Naive thymus-derived CD4-positive, alpha-beta T cell (primary cell): Measurements from ENCODE around the gene GM2A. TPM values are rescaled to one million over a fixed set of nuclear protein-coding genes. Genes with fewer than 3 reads are reported as not detected.

Experiments used
- ATAC-seq: fragments of 150-1000 bp; cut with Tn5 transposase; 2 replicates; pipeline ENCODE4 v1.10.0; 2021; ENCODE audit warnings: mild to moderate bottlenecking, moderate library complexity
- CTCF ChIA-PET: fragments of 350-600 bp; sonication (Branson Sonifier 250); formaldehyde crosslinking; loops from one replicate; lab custom pipeline; 2021; ENCODE audit warnings: antibody characterized with exemption; lab: Charles Lee
- POLR2A ChIA-PET: fragments of 350-600 bp; sonication (Branson Sonifier 250); formaldehyde crosslinking; loops from one replicate; lab custom pipeline; 2021; ENCODE audit warnings: antibody characterized with exemption, inconsistent platforms; lab: Charles Lee
- DNase-seq, 9 donors: peaks; one replicate each; pipeline versions ENCODE4 v3.0.0 to v3.0.0-alpha.2; 2020 to 2022; ENCODE audit warnings: mixed read lengths in 1 of 9
- H3K27ac ChIP-seq: one replicate; pipeline ENCODE4 v1.7.0; 2013; ENCODE audit warnings: mild to moderate bottlenecking, low read depth, low read length, moderate library complexity
- H3K27me3 ChIP-seq, 2 donors: one replicate each; pipeline ENCODE4 v1.7.0; 2013; ENCODE audit warnings: low read length in 2 of 2, mild to moderate bottlenecking in 2 of 2, moderate library complexity in 2 of 2; ENCODE audit not compliant: control insufficient read depth in 2 of 2, insufficient read depth in 2 of 2
- H3K36me3 ChIP-seq, 3 experiments: 1 replicate in 2 of 3; 2 replicates in 1 of 3; pipeline ENCODE4 v1.7.0; 2013; ENCODE audit warnings: low read length in 3 of 3, mild to moderate bottlenecking in 3 of 3, moderate library complexity in 1 of 3; ENCODE audit not compliant: insufficient read depth in 3 of 3, control insufficient read depth in 2 of 3
- H3K4me1 ChIP-seq, 2 donors: one replicate each; pipeline ENCODE4 v1.7.0; 2013; ENCODE audit warnings: low read length in 2 of 2, mild to moderate bottlenecking in 2 of 2, moderate library complexity in 1 of 2; ENCODE audit not compliant: control insufficient read depth in 2 of 2, insufficient read depth in 2 of 2
- H3K4me3 ChIP-seq: 2 replicates; pipeline ENCODE4 v1.7.0; 2013; ENCODE audit warnings: mild to moderate bottlenecking, low read length
- H3K9me3 ChIP-seq, 3 experiments: 1 replicate in 2 of 3; 2 replicates in 1 of 3; pipeline ENCODE4 v1.7.0; 2013; ENCODE audit warnings: low read length in 3 of 3; ENCODE audit not compliant: control insufficient read depth in 2 of 3
- H3K27ac Mint-ChIP-seq, 9 donors: one replicate each; pipeline ENCODE4 v1.8.0; 2020 to 2022; ENCODE audit warnings: mixed read lengths in 9 of 9, mild to moderate bottlenecking in 8 of 9, moderate library complexity in 5 of 9, inconsistent platforms in 2 of 9
- H3K27me3 Mint-ChIP-seq, 5 donors: one replicate each; pipeline ENCODE4 v1.8.0; 2021 to 2022; ENCODE audit warnings: mixed read lengths in 5 of 5, mild to moderate bottlenecking in 1 of 5
- H3K36me3 Mint-ChIP-seq, 5 donors: one replicate each; pipeline ENCODE4 v1.8.0; 2020 to 2022; ENCODE audit warnings: mixed read lengths in 5 of 5, mild to moderate bottlenecking in 3 of 5, inconsistent platforms in 1 of 5
- H3K4me1 Mint-ChIP-seq, 7 donors: one replicate each; pipeline ENCODE4 v1.8.0; 2020 to 2022; ENCODE audit warnings: mixed read lengths in 7 of 7, mild to moderate bottlenecking in 3 of 7, inconsistent platforms in 1 of 7
- H3K4me3 Mint-ChIP-seq, 10 donors: one replicate each; pipeline ENCODE4 v1.8.0; 2020 to 2022; ENCODE audit warnings: mild to moderate bottlenecking in 10 of 10, mixed read lengths in 10 of 10, moderate library complexity in 6 of 10, inconsistent platforms in 2 of 10
- H3K9me3 Mint-ChIP-seq, 11 donors: one replicate each; pipeline ENCODE4 v1.8.0; 2020 to 2022; ENCODE audit warnings: mixed read lengths in 11 of 11, mild to moderate bottlenecking in 4 of 11, inconsistent platforms in 1 of 11, moderate library complexity in 1 of 11
- intact Hi-C, 2 donors: fragments of 100-400 bp; cut with micrococcal nuclease; formaldehyde crosslinking; loops; one replicate each; pipeline ENCODE4 v1.15.1; 2023
- polyA plus RNA-seq, 2 donors: library from polyadenylated mRNA; unstranded; fragments of 300-500 nt; fragmentation: Illumina TruSeq; gene quantifications; one replicate each; pipeline ENCODE4 v1.2.3, GENCODE V29; 2021
- total RNA-seq, 6 experiments: library from RNA in 5 of 6; stranded (reverse) in 5 of 6; gene quantifications; 1 replicate in 5 of 6; 2 replicates in 1 of 6; pipeline ENCODE4 v1.2.3 and lab custom pipeline; 2021 to 2026

GM2A gene
- total and polyA plus RNA-seq, 7 experiments from 2014 or later: 5.0 to 45.6 (median 14.7) TPM

DNA sequence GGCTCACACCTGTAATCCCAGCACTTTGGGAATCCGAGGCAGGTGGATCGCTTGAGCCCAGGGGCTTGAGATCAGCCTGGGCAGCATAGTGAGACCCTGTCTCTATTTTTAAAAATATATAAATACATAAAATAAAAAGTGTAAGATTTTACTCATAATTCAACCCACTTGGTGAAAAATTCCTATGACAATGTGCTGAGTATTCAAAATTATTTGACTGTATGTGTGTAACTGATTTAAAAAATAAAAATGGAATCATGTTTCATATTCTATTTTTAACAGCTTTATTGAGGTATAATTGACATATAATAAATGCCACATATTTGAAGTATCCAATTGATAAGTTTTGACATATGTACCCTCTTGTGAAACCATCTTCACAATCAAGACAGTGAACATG is 22.8 kb downstream of the GM2A start:
- Mint-ChIP-seq H3K4me3 (no peak overlapping the region), H3K36me3 (peaks cover 0 to 8% (median 0%) of the 10 kb centered on the region in 5 donors), H3K9me3 (no peaks in the 10 kb centered on the region), H3K27me3 (peaks cover 0 to 16% (median 0%) of the 10 kb centered on the region in 5 donors), H3K4me1 (no peaks in the 10 kb centered on the region), H3K27ac (no peak overlapping the region)
- H3K36me3 ChIP-seq: no peaks in the 10 kb centered on the region
- no peaks in the 10 kb centered on the region for H3K27me3 ChIP-seq
- no peak overlapping the region for H3K4me3 ChIP-seq
- H3K4me1 ChIP-seq: no peaks in the 10 kb centered on the region
- H3K27ac ChIP-seq: no peak overlapping the region
- no peaks in the 10 kb centered on the region for H3K9me3 ChIP-seq
- intact Hi-C loops: no loop called here
- ChIA-PET CTCF (no interaction called here), POLR2A (interaction anchor here (0.6 to 2.2 kb wide), 2 partner anchors 11 to 24 kb away, joined by 3 to 8 read pairs; no protein-coding TSS in a partner anchor)
- DNase-seq (no peak), ATAC-seq (no peak)

- Mint-ChIP-seq H3K4me1 (no peaks in the 10 kb centered on the region), H3K27me3 (peaks cover 0 to 19% (median 0%) of the 10 kb centered on the region in 5 donors), H3K9me3 (no peaks in the 10 kb centered on the region), H3K27ac (no peak overlapping the region), H3K36me3 (peaks cover 0 to 8% (median 0%) of the 10 kb centered on the region in 5 donors), H3K4me3 (no peak overlapping the region)
- no peak for DNase-seq
- Histone ChIP-seq H3K27ac (no peak overlapping the region), H3K27me3 (no peaks in the 10 kb centered on the region), H3K9me3 (no peaks in the 10 kb centered on the region), H3K4me3 (no peak overlapping the region), H3K36me3 (no peaks in the 10 kb centered on the region), H3K4me1 (no peaks in the 10 kb centered on the region)
- ChIA-PET POLR2A (no interaction called here), CTCF (no interaction called here)
- intact Hi-C loops: no loop called here
- no peak for ATAC-seq
Measured at GRCh38 chr5:151278845-151279244, 25.9 kb downstream of the GM2A start.

GRCh38 chr5:151280443-151280842 is 27.5 kb downstream of the GM2A start:
- H3K4me1 ChIP-seq: no peaks in the 10 kb centered on the region
- DNase-seq (no peak), ATAC-seq (no peak)
- H3K27me3 ChIP-seq: no peaks in the 10 kb centered on the region
- Mint-ChIP-seq H3K27ac (no peak overlapping the region), H3K4me1 (peaks cover 0 to 2% (median 0%) of the 10 kb centered on the region in 7 donors), H3K4me3 (no peak overlapping the region), H3K36me3 (peaks cover 0 to 8% (median 0%) of the 10 kb centered on the region in 5 donors), H3K27me3 (peaks cover 0 to 17% (median 0%) of the 10 kb centered on the region in 5 donors), H3K9me3 (no peaks in the 10 kb centered on the region)
- ChIA-PET CTCF (no interaction called here), POLR2A (no interaction called here)
- H3K9me3 ChIP-seq: no peaks in the 10 kb centered on the region
- no peak overlapping the region for H3K27ac ChIP-seq
- intact Hi-C loops: no loop called here
- H3K4me3 ChIP-seq: no peak overlapping the region
- H3K36me3 ChIP-seq: no peaks in the 10 kb centered on the region

GRCh38 chr5:151281001-151281639 is 28.1 kb downstream of the GM2A start:
- intact Hi-C loops: no loop called here
- no peak overlapping the region for H3K4me3 ChIP-seq
- Mint-ChIP-seq H3K4me3 (no peak overlapping the region), H3K36me3 (peaks cover 0 to 8% (median 0%) of the 10 kb centered on the region in 5 donors), H3K9me3 (no peaks in the 10 kb centered on the region), H3K4me1 (peaks cover 0 to 2% (median 0%) of the 10 kb centered on the region in 7 donors), H3K27ac (no peak overlapping the region), H3K27me3 (peaks cover 0 to 15% (median 0%) of the 10 kb centered on the region in 5 donors)
- no peak overlapping the region for H3K27ac ChIP-seq
- DNase-seq: no peak
- no peaks in the 10 kb centered on the region for H3K9me3 ChIP-seq
- CTCF ChIA-PET: no interaction called here
- POLR2A ChIA-PET: no interaction called here
- H3K27me3 ChIP-seq: no peaks in the 10 kb centered on the region
- no peak for ATAC-seq
- no peaks in the 10 kb centered on the region for H3K36me3 ChIP-seq
- no peaks in the 10 kb centered on the region for H3K4me1 ChIP-seq

GRCh38 chr5:151283120-151283825 is 30.3 kb downstream of the GM2A start:
- H3K4me1 Mint-ChIP-seq: peaks cover 0 to 2% (median 0%) of the 10 kb centered on the region in 7 donors

GRCh38 chr5:151284392-151284967 is 31.5 kb downstream of the GM2A start:
- POLR2A ChIA-PET: no interaction called here
- Histone ChIP-seq H3K4me3 (no peak overlapping the region), H3K36me3 (no peaks in the 10 kb centered on the region), H3K27me3 (no peaks in the 10 kb centered on the region), H3K9me3 (no peaks in the 10 kb centered on the region), H3K4me1 (no peaks in the 10 kb centered on the region), H3K27ac (no peak overlapping the region)
- Mint-ChIP-seq H3K27ac (no peak overlapping the region), H3K4me3 (no peak overlapping the region), H3K9me3 (no peaks in the 10 kb centered on the region), H3K36me3 (peaks cover 0 to 4% (median 0%) of the 10 kb centered on the region in 5 donors), H3K27me3 (peaks cover 0 to 10% (median 0%) of the 10 kb centered on the region in 5 donors), H3K4me1 (peaks cover 0 to 2% (median 0%) of the 10 kb centered on the region in 7 donors)
- CTCF ChIA-PET: no interaction called here
- DNase-seq (no peak), ATAC-seq (no peak)
- intact Hi-C loops: no loop called here

More at GRCh38 chr5:151283120-151283825, 30.3 kb downstream of the GM2A start:
- Histone ChIP-seq H3K27ac (no peak overlapping the region), H3K4me3 (no peak overlapping the region), H3K4me1 (no peaks in the 10 kb centered on the region), H3K27me3 (no peaks in the 10 kb centered on the region), H3K36me3 (no peaks in the 10 kb centered on the region), H3K9me3 (no peaks in the 10 kb centered on the region)
- H3K27me3 Mint-ChIP-seq: peaks cover 0 to 13% (median 0%) of the 10 kb centered on the region in 5 donors
- H3K9me3 Mint-ChIP-seq: no peaks in the 10 kb centered on the region
- ChIA-PET CTCF (no interaction called here), POLR2A (no interaction called here)
- intact Hi-C loops: no loop called here
- no peak overlapping the region for H3K27ac Mint-ChIP-seq
- H3K36me3 Mint-ChIP-seq: peaks cover 0 to 4% (median 0%) of the 10 kb centered on the region in 5 donors
- H3K4me3 Mint-ChIP-seq: no peak overlapping the region
- no peak for ATAC-seq
- no peak for DNase-seq
